ENCODE results near the gene FAM3C.
A peak's percentile ranks its signal among the peaks of the same experiment; 100 is the strongest.
"Not testable (repeated sequence)": the region's sequence is repeated elsewhere in the genome, so short reads cannot be mapped to it uniquely, and the experiment has no call there.

Gene FAM3C

GRCh38 chr7:121395961-121396757, at the start of gene FAM3C:
FAM3C (minus strand) TSS chr7:121396308; CDS start chr7:121382969, 13,339 bp downstream.
- peak; percentile 61 to 69 for DNase-seq (ENCODE audit: low read depth in 2 of 2)

DNA sequence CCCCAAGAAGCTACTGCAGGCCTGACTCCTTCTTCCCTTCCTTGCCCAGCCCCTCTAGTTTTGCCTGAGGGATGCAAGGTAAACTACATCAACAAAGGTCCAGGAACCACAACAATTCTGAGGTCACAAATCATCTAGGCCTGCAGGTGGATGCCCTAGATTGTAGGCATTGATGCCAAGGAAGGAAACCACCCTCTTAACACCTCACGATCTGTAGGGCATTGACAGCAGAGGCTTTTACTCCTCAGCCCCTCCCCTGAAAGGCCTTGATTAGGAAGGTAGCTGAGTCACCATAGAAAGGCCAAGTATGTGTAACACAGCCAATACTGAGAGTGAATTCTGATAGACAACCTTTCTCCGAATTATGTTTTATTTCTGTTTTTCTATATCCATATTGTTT, 46.7 kb upstream of the FAM3C start:
- DNase-seq (ENCODE audit: low read depth in 2 of 2) = no peak

GRCh38 chr7:121440857-121441503, 44.9 kb upstream of the FAM3C start:
- no peak for DNase-seq (ENCODE audit: low read depth in 2 of 2)

DNA sequence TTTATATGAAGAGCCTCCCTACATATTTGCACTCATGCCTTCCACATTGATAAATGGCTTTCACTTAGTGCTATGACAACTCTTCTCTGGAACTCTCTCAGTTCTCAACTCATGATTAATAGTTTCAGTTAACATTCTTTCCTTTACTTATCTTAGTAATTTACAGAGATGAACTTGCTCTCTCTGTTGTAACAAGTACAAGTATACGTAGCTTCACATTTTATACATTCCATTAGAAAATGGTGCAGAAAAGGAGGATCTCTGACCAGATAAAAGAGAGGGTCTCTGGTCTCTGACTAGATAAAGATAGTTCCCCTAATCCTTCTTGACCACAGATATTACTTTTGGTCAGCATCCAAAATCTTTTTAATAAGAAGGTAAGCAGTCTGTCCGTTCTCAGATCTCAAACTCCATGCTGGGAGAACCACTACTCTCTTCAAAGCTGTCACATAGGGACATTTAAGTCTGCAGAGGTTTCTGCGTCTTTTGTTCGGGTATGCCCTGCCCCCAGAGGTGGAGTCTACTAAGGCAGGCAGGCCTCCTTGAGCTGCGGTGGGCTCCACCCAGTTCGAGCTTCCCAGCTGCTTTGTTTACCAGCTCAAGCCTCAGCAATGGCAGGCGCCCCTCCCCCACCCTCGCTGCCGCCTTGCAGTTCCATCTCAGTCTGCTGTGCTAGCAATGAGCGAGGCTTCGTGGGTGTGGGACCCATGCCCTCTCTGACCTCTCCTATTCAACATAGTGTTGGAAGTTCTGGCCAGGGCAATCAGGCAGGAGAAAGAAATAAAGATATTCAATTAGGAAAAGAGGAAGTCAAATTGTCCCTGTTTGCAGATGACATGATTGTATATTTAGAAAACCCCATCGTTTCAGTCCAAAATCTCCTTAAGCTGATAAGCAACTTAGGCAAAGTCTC, 42.2 kb upstream of the FAM3C start:
- peak; percentile 36 to 41 for DNase-seq (ENCODE audit: low read depth in 2 of 2)

GRCh38 chr7:121437470-121437869, 41.4 kb upstream of the FAM3C start:
- no peak for DNase-seq (ENCODE audit: low read depth in 2 of 2)

GRCh38 chr7:121436688-121437087, 40.6 kb upstream of the FAM3C start:
- no peak for DNase-seq (ENCODE audit: low read depth in 2 of 2)

DNA sequence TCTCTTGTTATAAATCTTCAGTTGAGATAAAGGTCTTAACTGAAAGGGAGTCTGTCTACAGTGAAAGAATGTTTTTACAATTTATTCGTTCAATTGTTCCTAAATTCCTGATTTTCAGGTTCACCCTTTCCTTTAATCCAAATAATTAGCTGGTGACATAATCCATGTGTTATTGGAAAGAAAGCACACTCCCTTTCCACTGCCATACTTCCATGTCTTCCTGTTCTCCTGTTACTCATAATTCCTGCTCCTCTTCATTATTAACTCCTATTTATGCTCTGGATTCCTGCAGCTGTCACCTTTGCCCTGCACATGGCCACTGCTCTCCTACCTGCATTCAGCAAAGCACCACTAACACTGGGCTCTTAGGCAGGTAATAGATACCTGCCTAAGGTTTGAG, 40.0 kb upstream of the FAM3C start:
- no peak for DNase-seq (ENCODE audit: low read depth in 2 of 2)

DNA sequence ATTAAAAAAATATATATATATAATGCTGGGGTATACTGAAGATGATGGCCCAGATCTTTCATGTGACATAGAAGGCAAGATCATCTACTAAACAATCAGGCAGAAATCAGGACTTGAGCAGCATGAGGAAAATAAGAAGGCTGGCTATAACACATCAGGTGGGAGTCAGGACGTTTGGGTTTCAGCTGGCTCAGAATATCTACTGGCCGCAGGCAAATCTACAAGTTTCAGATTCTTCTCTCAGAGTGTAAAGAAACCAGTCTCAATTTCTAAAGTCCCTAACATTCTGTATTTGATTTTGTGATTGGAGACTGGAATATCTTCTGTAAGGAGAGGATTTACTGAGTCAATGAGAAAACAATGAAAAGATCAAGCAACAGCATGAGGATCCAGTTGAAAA, 37.7 kb upstream of the FAM3C start:
- no peak for DNase-seq (ENCODE audit: low read depth in 2 of 2)

DNA sequence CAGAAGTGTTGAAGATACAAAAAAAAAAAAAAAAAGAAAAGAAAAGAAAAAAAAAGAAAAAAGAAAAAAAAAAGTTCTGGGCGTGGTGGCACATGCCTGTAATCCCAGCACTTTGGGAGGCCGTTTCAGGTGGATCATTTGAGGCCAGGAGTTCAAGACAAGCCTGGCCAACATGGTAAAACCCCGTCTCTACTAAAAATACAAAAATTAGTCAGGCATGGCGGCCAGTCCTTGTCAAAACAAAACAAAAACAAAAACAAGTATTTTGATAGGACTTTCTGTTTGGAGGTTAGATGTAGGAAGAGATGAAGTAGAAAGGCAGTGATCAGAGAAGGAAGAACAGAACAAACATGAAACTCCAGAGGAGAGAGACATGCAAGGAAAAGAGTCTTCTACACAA, 36.4 kb upstream of the FAM3C start:
- DNase-seq (ENCODE audit: low read depth in 2 of 2) = not testable (repeated sequence)

GRCh38 chr7:121431996-121432395, 35.9 kb upstream of the FAM3C start:
- DNase-seq (ENCODE audit: low read depth in 2 of 2) = no peak

GRCh38 chr7:121431389-121431995, 35.4 kb upstream of the FAM3C start:
- DNase-seq (ENCODE audit: low read depth in 2 of 2) = no peak

- no peak for DNase-seq (ENCODE audit: low read depth in 2 of 2)
Observed at GRCh38 chr7:121430558-121430957, 34.5 kb upstream of the FAM3C start.

DNA sequence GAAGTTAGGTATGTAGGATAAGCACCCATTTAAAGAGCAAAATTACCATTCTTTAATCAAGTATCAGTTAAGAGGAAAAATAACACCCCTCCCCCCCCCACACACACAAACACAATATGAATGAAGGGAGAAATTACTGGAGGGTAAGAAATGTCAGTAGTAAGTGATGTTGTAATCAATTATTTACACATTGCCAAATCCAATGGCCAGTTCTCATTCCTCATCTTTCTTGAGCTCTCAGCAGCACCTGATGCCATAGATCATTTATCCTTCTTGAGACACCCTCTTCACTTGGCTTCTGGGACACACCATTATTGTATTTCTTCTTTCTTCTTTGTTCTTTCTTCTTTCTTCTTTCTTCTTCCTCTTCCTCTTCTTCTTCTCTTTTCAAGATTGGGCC, 33.7 kb upstream of the FAM3C start:
- no peak for DNase-seq (ENCODE audit: low read depth in 2 of 2)

GRCh38 chr7:121428855-121429489, 32.9 kb upstream of the FAM3C start:
- no peak for DNase-seq (ENCODE audit: low read depth in 2 of 2)

DNA sequence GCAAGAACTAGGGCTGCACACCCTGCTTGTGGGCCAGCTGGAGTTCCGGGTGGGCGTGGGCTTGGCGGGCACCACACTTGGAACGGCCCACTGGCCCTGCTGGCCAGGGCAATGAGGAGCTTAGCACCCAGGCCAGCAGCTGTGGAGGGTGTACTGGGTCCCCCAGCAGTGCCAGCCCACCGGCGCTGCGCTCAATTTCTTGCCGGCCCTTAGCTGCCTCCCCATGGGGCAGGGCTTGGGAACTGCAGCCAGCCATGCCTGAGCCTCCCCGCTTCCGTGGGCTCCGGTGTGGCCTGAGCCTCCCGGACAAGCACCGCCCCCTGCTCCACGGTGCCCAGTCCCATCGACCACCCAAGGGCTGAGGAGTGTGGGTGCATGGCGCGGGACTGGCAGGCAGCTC, 25.6 kb upstream of the FAM3C start:
- DNase-seq (ENCODE audit: low read depth in 2 of 2) = not testable (repeated sequence)

GRCh38 chr7:121420976-121421375, 24.9 kb upstream of the FAM3C start:
- no peak for DNase-seq (ENCODE audit: low read depth in 2 of 2)

DNA sequence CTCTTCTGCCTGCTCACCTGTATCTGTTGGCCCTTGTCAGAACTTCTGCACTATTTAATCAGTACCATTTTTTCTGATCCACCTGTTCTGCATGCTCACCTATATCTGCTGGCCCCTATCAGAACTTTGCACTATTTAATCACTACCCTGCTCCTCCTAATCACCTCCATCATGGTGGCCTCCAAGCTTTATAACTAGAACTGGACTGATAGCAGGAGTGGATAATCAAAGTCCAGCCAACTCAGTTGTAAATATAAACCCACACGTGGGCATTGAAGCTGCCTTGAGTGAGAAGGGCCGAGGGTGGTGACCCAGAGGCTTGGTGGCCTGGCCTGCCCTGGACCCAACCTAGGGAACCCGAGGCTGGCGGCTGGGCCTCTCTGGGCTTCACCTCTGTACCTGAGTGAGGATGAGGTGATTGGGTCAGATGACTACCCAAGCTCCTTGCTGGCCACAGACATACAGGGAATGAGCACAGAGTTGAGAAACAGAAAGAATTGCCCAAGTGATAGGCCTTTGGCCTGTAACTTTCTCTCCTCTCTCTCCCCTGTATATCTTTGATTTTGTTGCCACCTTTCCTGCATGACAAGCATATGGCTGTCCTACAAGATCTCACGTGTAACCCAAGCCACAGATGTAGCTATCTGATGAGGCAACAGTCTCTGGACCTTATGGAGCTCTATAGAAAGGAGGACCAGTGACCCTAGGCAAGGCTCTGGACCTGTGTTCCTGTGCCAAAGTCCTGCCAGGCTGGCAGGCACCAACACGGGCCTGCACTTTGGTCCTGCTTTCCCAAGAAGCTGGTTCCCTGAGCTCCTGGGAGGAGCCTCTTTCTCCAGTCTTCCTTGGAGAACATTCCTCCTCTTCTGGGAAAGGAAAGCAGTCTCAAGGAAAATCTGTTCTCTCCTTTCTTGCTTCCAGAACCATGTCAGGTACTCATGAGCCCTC, 23.4 kb upstream of the FAM3C start:
- DNase-seq (ENCODE audit: low read depth in 2 of 2) = no peak

GRCh38 chr7:121416533-121416932, 20.4 kb upstream of the FAM3C start:
- no peak for DNase-seq (ENCODE audit: low read depth in 2 of 2)

DNA sequence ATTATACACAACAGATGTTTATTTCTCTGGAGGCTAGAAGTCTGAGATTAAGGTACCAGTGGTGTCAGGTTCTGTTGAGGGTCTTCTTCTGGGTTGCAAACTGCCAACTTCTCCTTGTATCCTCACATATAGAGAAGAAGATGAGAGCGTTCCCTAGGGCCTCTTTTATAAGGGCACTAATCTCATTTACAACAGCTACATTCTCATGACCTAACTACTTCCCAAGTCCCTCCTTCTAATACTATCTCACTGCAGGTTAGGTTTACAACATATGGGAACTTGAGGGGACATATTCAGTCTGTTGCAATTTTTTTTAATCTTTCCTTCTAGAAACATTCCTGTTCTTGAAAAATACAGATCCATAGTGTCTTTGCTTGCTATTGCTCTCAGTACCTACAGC, 18.3 kb upstream of the FAM3C start:
- DNase-seq (ENCODE audit: low read depth in 2 of 2) = no peak

DNA sequence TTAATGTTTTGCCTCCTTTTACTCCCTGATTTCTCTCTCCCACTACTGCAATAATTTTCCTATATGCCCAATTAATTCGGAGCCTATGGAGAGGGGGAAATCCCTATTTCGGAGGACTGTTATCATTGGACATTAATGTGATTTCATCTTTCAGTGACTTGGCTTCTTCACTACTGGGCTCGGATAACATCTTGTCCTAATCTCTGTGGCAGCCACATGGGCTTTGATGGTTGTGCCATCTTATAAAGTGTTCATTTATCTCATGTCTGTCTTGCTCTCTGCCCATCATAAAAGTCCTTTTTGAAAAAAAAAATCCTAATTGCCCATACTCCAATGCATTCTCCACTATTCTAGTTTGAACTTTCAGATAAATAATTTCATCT, 15.5 kb upstream of the FAM3C start:
- no peak for DNase-seq (ENCODE audit: low read depth in 2 of 2)

Data from stimulated activated CD8-positive, alpha-beta memory T cell treated with anti-CD3 and anti-CD28 coated beads, Interleukin-7, amount 100 ng/mL, for 1 hour (primary cell).